ENCODE results near the gene THAP6. TPM values are rescaled to one million over a fixed set of nuclear protein-coding genes. Genes with fewer than 3 reads are reported as not detected.

Gene THAP6
- total and polyA plus RNA-seq, 2 of the 8 experiments (the other 6 are each of a cell fraction or from before 2014, with no cell fraction given): 3.3 to 9.7 TPM

DNA sequence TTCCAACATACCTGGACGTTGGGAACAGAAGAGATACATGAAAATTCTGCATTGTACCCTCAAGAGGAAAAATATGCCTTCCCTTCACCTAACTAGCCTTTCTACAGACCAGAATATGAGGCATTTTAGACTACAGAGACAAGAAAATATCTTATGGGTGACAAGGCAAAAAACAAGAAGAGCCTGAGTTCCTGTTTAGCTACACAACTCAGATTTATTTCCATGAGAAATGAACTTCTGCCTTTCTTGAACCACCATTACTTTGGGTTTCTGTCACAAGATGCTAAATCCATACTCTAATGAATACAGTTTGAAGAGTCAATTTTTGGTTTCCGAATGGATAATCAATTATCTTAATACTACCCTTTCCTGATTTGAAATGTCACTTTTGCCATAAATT lies 18.8 kb upstream of the THAP6 start:
- Histone ChIP-seq H3K4me1 (replicated peaks in 1 of 4; ENCODE audit: control insufficient read depth in 3 of 4, insufficient read depth in 4 of 4, low read length in 3 of 4) (no peaks in the 10 kb centered on the region), H2BK20ac (ENCODE audit: low read length) (no peak overlapping the region), H3K23ac (ENCODE audit: insufficient read length) (no peak overlapping the region), H3K79me2 (ENCODE audit: control insufficient read depth in 1 of 2, insufficient read depth in 2 of 2, low read length in 2 of 2) (peaks cover 0 to 22% of the 10 kb centered on the region in 2 experiments; a peak in 2 of 4 replicates), H3K14ac (ENCODE audit: insufficient read length) (no peak overlapping the region), H3K27me3 (replicated peaks in 1 of 4; ENCODE audit: control insufficient read depth in 3 of 4, extremely low read depth in 1 of 4, insufficient read depth in 3 of 4, low read length in 3 of 4) (no peaks in the 10 kb centered on the region), H4K20me1 (replicated peaks in 1 of 2; ENCODE audit: control insufficient read depth in 1 of 2, insufficient read depth in 2 of 2, low read length in 2 of 2) (peaks cover 0 to 4% of the 10 kb centered on the region in 2 experiments), H3K18ac (ENCODE audit: extremely low read depth, low read length) (no peak overlapping the region), H3K56ac (replicated peaks; ENCODE audit: insufficient read length, low read depth, low read length) (no peak overlapping the region), H4K5ac (ENCODE audit: insufficient read length, low read depth, low read length) (no peak overlapping the region), H3K79me1 (ENCODE audit: low read depth, low read length) (no peaks in the 10 kb centered on the region), H2AFZ (ENCODE audit: low read length) (no peak overlapping the region), H2BK15ac (ENCODE audit: low read length) (no peak overlapping the region), H2AK5ac (ENCODE audit: low read depth, low read length) (no peak overlapping the region), H3K27ac (ENCODE audit: low read depth, low read length) (no peak overlapping the region), H3K4me3 (ENCODE audit: extremely low read depth in 1 of 4, insufficient read depth in 2 of 4, low read depth in 3 of 4, low read length in 4 of 4) (no peak overlapping the region), H4K91ac (replicated peaks; ENCODE audit: insufficient read length, low read length) (no peak overlapping the region), H3K9me3 (ENCODE audit: insufficient read depth in 2 of 2, low read depth in 1 of 2, low read length in 1 of 2) (0 out of 4 replicates have a peak, but pooled peaks cover 0 to 7% of the 10 kb centered on the region in 2 experiments), H3K23me2 (ENCODE audit: low read depth, low read length) (no peaks in the 10 kb centered on the region), H2BK5ac (ENCODE audit: low read depth, low read length) (no peak overlapping the region), H3K4ac (replicated peaks; ENCODE audit: insufficient read length, low read depth, low read length) (no peak overlapping the region), H3K4me2 (ENCODE audit: insufficient read depth in 1 of 2, low read depth in 2 of 2, low read length in 2 of 2) (no peak overlapping the region), H4K8ac (ENCODE audit: extremely low read depth, insufficient read depth, low read length) (no peak overlapping the region), H2BK12ac (ENCODE audit: low read depth, low read length) (no peak overlapping the region), H2BK120ac (replicated peaks; ENCODE audit: low read depth, low read length) (no peak overlapping the region), H3K36me3 (ENCODE audit: control insufficient read depth in 2 of 4, insufficient read depth in 4 of 4, low read length in 3 of 4) (peaks cover 0 to 31% (median 9%) of the 10 kb centered on the region in 4 experiments; a peak in 4 of 8 replicates), H3K9ac (replicated peaks in 1 of 4; ENCODE audit: extremely low read depth in 1 of 4, low read depth in 3 of 4, low read length in 3 of 4) (no peak overlapping the region)
- ChIA-PET CTCF (ENCODE audit: partially characterized antibody) (no interaction called here), POLR2A (ENCODE audit: partially characterized antibody) (interaction anchor here (1.0 kb wide), 1 partner anchor 19 kb away, joined by 3 read pairs; the partner anchor contains the start of genes RCHY1 and THAP6)
- no peak for FAIRE-seq
- DNase-seq (ENCODE audit: low read depth in 1 of 2, low spot score in 2 of 2): no peak
- 92% methylated on average over 2 of the region's 2 CpGs; no CpG with 5 or more reads in 1 of the 2 experiments for whole genome bisulfite sequencing, 2 experiments (ENCODE audit: extremely low coverage in 1 of 2, insufficient coverage in 1 of 2, insufficient read length in 1 of 2, insufficient replicate concordance in 2 of 2, low coverage in 1 of 2, low lambda C conversion rate in 2 of 2, missing lambda C conversion rate in 1 of 2)
- TF ChIP-seq POLR2AphosphoS5 (IDR thresholded peaks at IDR 0.05; ENCODE audit: low read depth, low read length): no peak
- no peak for TF ChIP-seq RXRA (IDR thresholded peaks at IDR 0.05; ENCODE audit: insufficient read depth, low read depth, low read length)
